Right ventricle myocardium inferior (tissue), 1 donor: ENCODE results near the gene FRG2. TPM values are rescaled to one million over a fixed set of nuclear protein-coding genes. Genes with fewer than 3 reads are reported as not detected.
"Not testable (repeated sequence)": the region's sequence is repeated elsewhere in the genome, so short reads cannot be mapped to it uniquely, and the experiment has no call there.

Experiments
- ATAC-seq: fragments of 200-7000 bp; cut with Tn5 transposase; one replicate; pipeline ENCODE4 v1.9.1; 2020; ENCODE audit warnings: mild to moderate bottlenecking, moderate library complexity
- DNase-seq: peaks from one replicate; pipeline ENCODE4 v3.0.0; 2021; ENCODE audit errors: missing footprints
- intact Hi-C: fragments of 100-400 bp; cut with DNase I; formaldehyde crosslinking; loops from one replicate; pipeline ENCODE4 v1.11.0; 2022
- long read RNA-seq: library from polyadenylated mRNA; unstranded; transcript quantifications from one replicate; pipeline ENCODE4 v2.0.0, GENCODE V29; 2021
- total RNA-seq: library from RNA; stranded (reverse); fragmentation: NEBNext Ultra II Directional; extraction: Animal tissue kit (Norgen Biotek cat#: 25700); gene quantifications from one replicate; pipeline ENCODE4 v1.2.1, GENCODE V29; 2021
- donor health status: DM: no; HTN: yes; CAD: no; lungs with severe emphysema.

FRG2 gene
- total RNA-seq = not detected
- long read RNA-seq = 0 reads

GRCh38 chr4:190027156-190027555 lies at the start of gene FRG2:
FRG2 (minus strand) TSS chr4:190027256; CDS start chr4:190027204, 52 bp downstream.
- ATAC-seq, DNase-seq, intact Hi-C loops: not testable (repeated sequence)

DNA sequence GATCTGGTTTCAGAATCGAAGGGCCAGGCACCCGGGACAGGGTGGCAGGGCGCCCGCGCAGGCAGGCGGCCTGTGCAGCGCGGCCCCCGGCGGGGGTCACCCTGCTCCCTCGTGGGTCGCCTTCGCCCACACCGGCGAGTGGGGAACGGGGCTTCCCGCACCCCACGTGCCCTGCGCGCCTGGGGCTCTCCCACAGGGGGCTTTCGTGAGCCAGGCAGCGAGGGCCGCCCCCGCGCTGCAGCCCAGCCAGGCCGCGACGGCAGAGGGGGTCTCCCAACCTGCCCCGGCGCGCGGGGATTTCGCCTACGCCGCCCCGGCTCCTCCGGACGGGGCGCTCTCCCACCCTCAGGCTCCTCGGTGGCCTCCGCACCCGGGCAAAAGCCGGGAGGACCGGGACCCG lies 41.3 kb upstream of the FRG2 start:
- ATAC-seq, DNase-seq, intact Hi-C loops: not testable (repeated sequence)

DNA sequence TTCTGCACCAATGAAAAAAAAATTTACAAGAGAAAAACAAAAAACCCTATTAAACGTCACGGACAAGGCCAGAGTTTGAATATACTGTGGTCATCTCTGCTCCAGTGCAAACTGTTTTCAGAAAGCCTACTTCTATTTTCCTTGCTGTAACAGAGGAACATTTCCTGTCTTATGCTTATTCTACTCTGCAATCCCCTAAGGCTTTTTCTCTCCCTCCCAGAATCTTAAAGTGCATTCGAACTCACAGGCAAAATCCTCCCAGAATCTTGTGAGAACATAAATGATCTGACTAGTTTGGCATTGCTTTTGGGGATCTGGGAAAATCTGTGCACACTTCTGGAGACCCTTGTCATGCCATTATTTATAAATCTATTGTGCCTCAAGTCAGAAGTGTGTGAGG lies 37.7 kb upstream of the FRG2 start:
- DNase-seq, intact Hi-C loops, ATAC-seq: not testable (repeated sequence)

DNA sequence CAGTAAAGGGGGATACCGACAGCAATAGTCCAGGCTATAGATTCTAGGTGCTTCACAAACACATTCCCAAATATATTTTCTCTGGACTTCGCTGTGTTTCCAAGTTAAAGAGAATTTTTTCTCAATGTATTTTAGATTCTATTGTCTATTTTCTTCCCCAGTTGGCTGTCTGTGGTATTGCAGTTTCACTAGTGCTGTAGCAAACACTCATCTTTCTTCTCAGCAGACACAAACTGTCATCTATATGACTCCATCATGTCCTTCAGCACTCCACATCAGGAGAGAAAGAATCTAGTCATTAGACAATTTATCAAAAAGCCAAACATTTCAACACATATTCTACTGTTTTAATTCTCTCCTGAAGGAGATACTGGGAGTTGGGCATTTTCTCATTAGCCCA lies 37.3 kb upstream of the FRG2 start, which contains the start of gene DBET:
TSS of gene DBET (plus strand) at position 161 of the 400 bp plus-strand sequence.
- DNase-seq, ATAC-seq: not testable (repeated sequence)

DNA sequence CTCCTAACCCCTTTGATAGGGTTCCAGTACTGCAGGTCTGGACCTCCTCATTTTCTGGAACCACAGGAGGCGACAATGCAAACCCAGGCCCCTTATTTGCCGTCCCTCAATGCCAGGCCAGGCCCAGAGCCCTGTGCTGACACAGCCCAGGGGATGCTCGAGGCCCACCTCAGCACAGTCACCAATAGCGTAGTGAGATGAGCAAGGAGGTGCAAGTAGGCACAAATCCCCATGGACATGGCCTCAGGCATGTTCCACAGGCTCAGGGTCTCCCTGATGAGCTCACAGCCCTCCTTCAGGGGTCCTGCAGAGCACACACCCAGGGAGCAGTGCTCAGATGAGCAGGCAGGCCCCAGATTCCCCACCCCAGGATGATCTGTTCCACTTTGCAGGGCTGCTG lies 31.9 kb upstream of the FRG2 start:
- DNase-seq, intact Hi-C loops, ATAC-seq: not testable (repeated sequence)

More for the DNA sequence above, 37.3 kb upstream of the FRG2 start, which contains the start of gene DBET:
- intact Hi-C loops = not testable (repeated sequence)

- ATAC-seq, intact Hi-C loops, DNase-seq: not testable (repeated sequence)
These were observed 22.6 kb upstream of the FRG2 start for GRCh38 chr4:190049378-190050239.

DNA sequence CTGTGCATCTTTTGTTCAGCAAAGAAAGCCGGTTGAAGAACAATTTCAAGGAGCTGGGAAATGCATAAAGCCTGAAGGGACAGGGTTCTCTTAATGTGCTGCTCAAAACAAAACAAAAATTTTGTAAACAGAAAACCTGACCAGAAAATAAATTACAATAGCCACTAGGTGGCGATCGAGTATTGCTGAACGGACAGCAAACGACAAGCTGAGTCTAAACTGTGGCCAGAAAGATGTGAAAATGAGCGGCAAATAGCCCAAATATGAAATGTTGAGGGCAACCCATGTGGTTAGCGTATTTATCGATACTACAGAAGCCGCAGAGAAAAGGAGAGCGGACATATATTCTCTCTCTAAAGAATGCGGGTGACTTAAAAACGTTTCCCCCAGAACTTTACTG lies 20.6 kb upstream of the FRG2 start:
- ATAC-seq, DNase-seq, intact Hi-C loops: not testable (repeated sequence)

GRCh38 chr4:190040873-190041272 lies 13.8 kb upstream of the FRG2 start:
- ATAC-seq, DNase-seq, intact Hi-C loops: not testable (repeated sequence)

GRCh38 chr4:190037704-190038388 lies 10.8 kb upstream of the FRG2 start:
- intact Hi-C loops, ATAC-seq, DNase-seq: not testable (repeated sequence)

DNA sequence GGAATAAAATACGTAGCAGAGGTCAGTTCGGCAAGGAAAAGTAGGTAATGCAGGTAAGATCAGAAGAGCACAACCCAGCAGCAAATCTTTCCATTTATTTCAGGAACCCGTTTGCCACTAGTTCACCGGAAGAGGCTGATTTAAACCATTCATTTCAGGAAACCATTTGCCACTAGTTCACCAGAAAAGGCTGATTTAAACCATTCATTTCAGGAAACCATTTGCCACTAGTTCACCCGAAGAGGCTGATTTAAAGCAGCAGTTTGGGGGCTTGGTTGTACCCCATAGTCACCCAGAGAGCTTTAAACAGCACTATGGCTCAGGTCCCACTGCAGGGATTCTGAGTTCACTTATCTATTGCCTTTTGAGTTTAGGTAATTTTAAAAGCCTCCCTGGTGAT lies 4.2 kb upstream of the FRG2 start:
- intact Hi-C loops, DNase-seq, ATAC-seq: not testable (repeated sequence)

GRCh38 chr4:190022614-190023281 lies 4.3 kb downstream of the FRG2 start:
- peak; percentile 56 for ATAC-seq
- intact Hi-C loops, DNase-seq: not testable (repeated sequence)

GRCh38 chr4:190021973-190022372 lies 5.1 kb downstream of the FRG2 start:
- ATAC-seq, DNase-seq, intact Hi-C loops: not testable (repeated sequence)

DNA sequence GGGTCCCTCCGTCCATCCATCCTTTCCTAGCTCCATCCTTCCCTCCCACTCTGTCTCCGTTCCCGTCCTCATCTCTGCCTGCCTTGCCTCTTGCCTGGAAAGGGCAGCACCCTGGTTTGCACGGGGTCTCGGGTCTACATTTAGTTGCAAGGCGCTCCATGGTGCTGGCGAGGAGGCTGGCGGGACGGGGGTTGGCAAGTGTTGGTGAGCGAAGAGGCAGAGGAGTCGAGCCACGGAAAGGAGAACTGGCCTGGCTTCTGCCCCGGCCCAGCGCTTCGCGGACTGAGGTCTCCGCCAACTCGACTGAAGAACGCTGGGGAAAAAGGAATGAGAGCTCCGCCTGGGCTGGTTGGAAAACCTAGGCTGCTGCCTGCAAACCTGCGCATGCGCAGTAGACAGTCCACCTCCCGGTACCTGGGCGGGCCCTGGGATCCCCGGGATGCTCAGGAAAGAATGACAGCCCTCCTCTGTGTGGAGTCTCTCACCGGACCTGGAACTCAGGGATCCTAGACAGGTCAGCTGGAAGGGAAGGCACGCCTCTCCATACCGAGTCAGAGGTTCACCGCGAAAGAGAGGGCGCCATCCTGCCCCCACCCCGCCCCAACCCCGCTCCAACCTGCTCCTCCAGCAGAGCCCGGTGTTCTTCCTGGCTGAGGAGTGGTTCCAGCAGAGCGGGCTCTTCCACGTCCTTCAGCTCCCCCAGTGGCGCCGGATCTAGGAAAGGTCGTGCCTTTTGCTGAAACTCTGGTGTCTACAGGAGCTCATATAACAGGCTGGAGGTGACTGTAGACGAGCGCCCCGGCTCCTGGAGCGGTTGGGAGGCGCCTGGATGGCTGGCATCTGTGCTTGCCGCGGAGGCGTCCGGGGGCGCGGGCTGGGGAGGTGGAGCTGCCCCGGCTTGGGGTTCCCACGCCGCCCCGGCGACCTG lies 6.0 kb downstream of the FRG2 start:
- peak; percentile 69 for DNase-seq
- intact Hi-C loops = no loop called here
- ATAC-seq = no peak

DNA sequence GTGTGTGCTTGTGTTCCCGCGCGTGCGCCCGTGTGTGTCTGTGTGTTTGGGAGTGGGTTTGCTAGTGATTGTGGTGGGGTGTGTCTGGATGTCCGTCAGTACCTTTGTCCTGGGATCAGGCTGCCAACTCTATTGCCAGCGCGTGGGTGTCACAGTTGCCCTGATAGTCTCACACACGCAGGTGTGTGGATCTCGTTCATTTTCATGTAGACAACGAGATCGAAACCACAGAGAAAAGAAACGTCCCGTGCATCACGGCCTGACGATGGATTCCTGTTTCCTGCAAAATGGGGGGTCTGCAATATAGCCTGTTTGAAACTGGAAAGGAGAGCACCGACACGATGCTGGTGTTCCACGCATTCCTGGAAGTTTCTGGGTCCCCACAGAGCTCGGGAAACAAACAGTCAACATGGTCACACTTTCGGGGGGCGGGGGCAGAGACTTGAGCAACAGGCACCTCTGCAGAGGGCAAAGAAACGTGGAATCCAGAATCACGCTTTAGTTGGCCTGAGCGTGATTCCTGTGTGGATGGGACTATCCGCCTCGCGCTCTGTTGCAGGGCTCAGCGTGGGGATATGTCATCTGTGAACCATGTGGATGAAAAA lies 7.1 kb downstream of the FRG2 start:
- DNase-seq, ATAC-seq, intact Hi-C loops: not testable (repeated sequence)

GRCh38 chr4:190019023-190019858 lies 7.8 kb downstream of the FRG2 start:
- intact Hi-C loops = no loop called here
- ATAC-seq (no peak), DNase-seq (no peak)

GRCh38 chr4:190018201-190018920 lies 8.7 kb downstream of the FRG2 start:
- ATAC-seq = no peak
- no peak for DNase-seq
- intact Hi-C loops = no loop called here
